HepG2 (cell line): ENCODE data around the gene MYOM1. TPM values are rescaled to one million over a fixed set of nuclear protein-coding genes. Genes with fewer than 3 reads are reported as not detected.

Experiments
- ASH2L ChIP-seq: fragments of 300-600, 200-600 bp; sonication (generic); IDR thresholded peaks from 2 replicates; pipeline ENCODE4 v1.7.0; 2017; ENCODE audit warnings: low read depth, mild to moderate bottlenecking, moderate library complexity, mixed read lengths, low read length; ENCODE audit not compliant: insufficient read length
- CENPX ChIP-seq: sonication (generic); formaldehyde crosslinking; IDR thresholded peaks from 2 replicates; pipeline ENCODE4 v1.9.0; 2021; ENCODE audit warnings: mild to moderate bottlenecking, missing genetic modification reagents, moderate library complexity
- HHEX ChIP-seq: IDR thresholded peaks from 2 replicates; pipeline ENCODE4 v1.6.1; 2016; ENCODE audit warnings: control low read depth
- NCOA5 ChIP-seq: sonication (generic); formaldehyde crosslinking; IDR thresholded peaks from 2 replicates; pipeline ENCODE4 v1.4.0; 2020; ENCODE audit warnings: missing genetic modification reagents
- PATZ1 ChIP-seq: sonication (generic); formaldehyde crosslinking; IDR thresholded peaks from 2 replicates; pipeline ENCODE4 v1.4.0; 2020; ENCODE audit warnings: missing genetic modification reagents
- PRDM4 ChIP-seq: sonication (generic); formaldehyde crosslinking; IDR thresholded peaks from 2 replicates; pipeline ENCODE4 v1.9.0; 2021; ENCODE audit warnings: missing genetic modification reagents, borderline replicate concordance
- SKI ChIP-seq: fragments of 450-650 bp; IDR thresholded peaks from one replicate; pipeline ENCODE4 v1.6.1; 2018; ENCODE audit warnings: mild to moderate bottlenecking; ENCODE audit not compliant: partially characterized antibody
- ZBTB20 ChIP-seq: sonication (generic); formaldehyde crosslinking; IDR thresholded peaks from 2 replicates; pipeline ENCODE4 v1.8.1; 2023; ENCODE audit warnings: missing genetic modification reagents, low read depth, mild to moderate bottlenecking, borderline replicate concordance
- ZFP36 ChIP-seq: fragments of 150-350 bp; IDR thresholded peaks from 2 replicates; pipeline ENCODE4 v1.6.1; 2018; ENCODE audit warnings: borderline replicate concordance, low read length, low read depth; ENCODE audit not compliant: partially characterized antibody
- ZMYM2 ChIP-seq: sonication (generic); formaldehyde crosslinking; IDR thresholded peaks from 2 replicates; pipeline ENCODE4 v1.8.0; 2022; ENCODE audit warnings: mild to moderate bottlenecking, missing genetic modification reagents
- polyA plus RNA-seq, 8 experiments: library from polyadenylated mRNA; depleted of rRNA in 3 of 8; stranded (reverse) in 7 of 8; unstranded in 1 of 8; fragments of >200 nt; fragmentation: Illumina TruSeq in 4 of 8; extraction: Trizol in 4 of 8; gene quantifications; 2 replicates each; pipeline versions ENCODE4 v1.2.1 to v1.2.3, GENCODE V29; 2011 to 2016; ENCODE audit warnings: low read depth in 4 of 8, missing spikeins in 1 of 8, mixed read lengths in 1 of 8; ENCODE audit not compliant: insufficient read depth in 1 of 8
- total RNA-seq, 5 experiments: library from RNA; depleted of rRNA; stranded (reverse); fragments of >200 nt; fragmentation: Illumina TruSeq; extraction: Trizol; gene quantifications; 2 replicates each; pipeline ENCODE4 v1.2.3, GENCODE V29; 2016; ENCODE audit warnings: low read depth in 1 of 5
- TF ChIP-seq, protein P1 (sequence below): sonication (generic); formaldehyde crosslinking; IDR thresholded peaks from 2 replicates; pipeline ENCODE4 v1.5.0; 2020; ENCODE audit warnings: mild to moderate bottlenecking, missing genetic modification reagents, borderline replicate concordance
- TF ChIP-seq, protein P2 (sequence below): sonication (generic); formaldehyde crosslinking; IDR thresholded peaks from 2 replicates; pipeline ENCODE4 v1.4.0; 2020; ENCODE audit warnings: mild to moderate bottlenecking, missing genetic modification reagents

MYOM1 gene
- total and polyA plus RNA-seq, 2 of the 13 experiments (the other 11 are each of a cell fraction or from before 2014, with no cell fraction given) = 0.46 to 0.98 TPM

GRCh38 chr18:3074087-3074486 is 145.7 kb downstream of the MYOM1 start (continued):
- TF ChIP-seq, protein P1, sequence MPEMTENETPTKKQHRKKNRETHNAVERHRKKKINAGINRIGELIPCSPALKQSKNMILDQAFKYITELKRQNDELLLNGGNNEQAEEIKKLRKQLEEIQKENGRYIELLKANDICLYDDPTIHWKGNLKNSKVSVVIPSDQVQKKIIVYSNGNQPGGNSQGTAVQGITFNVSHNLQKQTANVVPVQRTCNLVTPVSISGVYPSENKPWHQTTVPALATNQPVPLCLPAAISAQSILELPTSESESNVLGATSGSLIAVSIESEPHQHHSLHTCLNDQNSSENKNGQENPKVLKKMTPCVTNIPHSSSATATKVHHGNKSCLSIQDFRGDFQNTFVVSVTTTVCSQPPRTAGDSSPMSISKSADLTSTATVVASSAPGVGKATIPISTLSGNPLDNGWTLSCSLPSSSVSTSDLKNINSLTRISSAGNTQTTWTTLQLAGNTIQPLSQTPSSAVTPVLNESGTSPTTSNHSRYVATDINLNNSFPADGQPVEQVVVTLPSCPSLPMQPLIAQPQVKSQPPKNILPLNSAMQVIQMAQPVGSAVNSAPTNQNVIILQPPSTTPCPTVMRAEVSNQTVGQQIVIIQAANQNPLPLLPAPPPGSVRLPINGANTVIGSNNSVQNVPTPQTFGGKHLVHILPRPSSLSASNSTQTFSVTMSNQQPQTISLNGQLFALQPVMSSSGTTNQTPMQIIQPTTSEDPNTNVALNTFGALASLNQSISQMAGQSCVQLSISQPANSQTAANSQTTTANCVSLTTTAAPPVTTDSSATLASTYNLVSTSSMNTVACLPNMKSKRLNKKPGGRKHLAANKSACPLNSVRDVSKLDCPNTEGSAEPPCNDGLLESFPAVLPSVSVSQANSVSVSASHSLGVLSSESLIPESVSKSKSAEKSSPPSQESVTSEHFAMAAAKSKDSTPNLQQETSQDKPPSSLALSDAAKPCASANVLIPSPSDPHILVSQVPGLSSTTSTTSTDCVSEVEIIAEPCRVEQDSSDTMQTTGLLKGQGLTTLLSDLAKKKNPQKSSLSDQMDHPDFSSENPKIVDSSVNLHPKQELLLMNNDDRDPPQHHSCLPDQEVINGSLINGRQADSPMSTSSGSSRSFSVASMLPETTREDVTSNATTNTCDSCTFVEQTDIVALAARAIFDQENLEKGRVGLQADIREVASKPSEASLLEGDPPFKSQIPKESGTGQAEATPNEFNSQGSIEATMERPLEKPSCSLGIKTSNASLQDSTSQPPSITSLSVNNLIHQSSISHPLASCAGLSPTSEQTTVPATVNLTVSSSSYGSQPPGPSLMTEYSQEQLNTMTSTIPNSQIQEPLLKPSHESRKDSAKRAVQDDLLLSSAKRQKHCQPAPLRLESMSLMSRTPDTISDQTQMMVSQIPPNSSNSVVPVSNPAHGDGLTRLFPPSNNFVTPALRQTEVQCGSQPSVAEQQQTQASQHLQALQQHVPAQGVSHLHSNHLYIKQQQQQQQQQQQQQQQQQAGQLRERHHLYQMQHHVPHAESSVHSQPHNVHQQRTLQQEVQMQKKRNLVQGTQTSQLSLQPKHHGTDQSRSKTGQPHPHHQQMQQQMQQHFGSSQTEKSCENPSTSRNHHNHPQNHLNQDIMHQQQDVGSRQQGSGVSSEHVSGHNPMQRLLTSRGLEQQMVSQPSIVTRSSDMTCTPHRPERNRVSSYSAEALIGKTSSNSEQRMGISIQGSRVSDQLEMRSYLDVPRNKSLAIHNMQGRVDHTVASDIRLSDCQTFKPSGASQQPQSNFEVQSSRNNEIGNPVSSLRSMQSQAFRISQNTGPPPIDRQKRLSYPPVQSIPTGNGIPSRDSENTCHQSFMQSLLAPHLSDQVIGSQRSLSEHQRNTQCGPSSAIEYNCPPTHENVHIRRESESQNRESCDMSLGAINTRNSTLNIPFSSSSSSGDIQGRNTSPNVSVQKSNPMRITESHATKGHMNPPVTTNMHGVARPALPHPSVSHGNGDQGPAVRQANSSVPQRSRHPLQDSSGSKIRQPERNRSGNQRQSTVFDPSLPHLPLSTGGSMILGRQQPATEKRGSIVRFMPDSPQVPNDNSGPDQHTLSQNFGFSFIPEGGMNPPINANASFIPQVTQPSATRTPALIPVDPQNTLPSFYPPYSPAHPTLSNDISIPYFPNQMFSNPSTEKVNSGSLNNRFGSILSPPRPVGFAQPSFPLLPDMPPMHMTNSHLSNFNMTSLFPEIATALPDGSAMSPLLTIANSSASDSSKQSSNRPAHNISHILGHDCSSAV = no peak
- TF ChIP-seq PATZ1 (CRISPR knock-in tag) (peak; percentile 79), ZFP36 (no peak), ASH2L (no peak), PRDM4 (CRISPR knock-in tag) (no peak), NCOA5 (no peak), SKI (no peak), ZMYM2 (no peak), CENPX (CRISPR knock-in tag) (no peak), ZBTB20 (CRISPR knock-in tag) (no peak), HHEX (CRISPR knock-in tag) (no peak)
- TF ChIP-seq, protein P2, sequence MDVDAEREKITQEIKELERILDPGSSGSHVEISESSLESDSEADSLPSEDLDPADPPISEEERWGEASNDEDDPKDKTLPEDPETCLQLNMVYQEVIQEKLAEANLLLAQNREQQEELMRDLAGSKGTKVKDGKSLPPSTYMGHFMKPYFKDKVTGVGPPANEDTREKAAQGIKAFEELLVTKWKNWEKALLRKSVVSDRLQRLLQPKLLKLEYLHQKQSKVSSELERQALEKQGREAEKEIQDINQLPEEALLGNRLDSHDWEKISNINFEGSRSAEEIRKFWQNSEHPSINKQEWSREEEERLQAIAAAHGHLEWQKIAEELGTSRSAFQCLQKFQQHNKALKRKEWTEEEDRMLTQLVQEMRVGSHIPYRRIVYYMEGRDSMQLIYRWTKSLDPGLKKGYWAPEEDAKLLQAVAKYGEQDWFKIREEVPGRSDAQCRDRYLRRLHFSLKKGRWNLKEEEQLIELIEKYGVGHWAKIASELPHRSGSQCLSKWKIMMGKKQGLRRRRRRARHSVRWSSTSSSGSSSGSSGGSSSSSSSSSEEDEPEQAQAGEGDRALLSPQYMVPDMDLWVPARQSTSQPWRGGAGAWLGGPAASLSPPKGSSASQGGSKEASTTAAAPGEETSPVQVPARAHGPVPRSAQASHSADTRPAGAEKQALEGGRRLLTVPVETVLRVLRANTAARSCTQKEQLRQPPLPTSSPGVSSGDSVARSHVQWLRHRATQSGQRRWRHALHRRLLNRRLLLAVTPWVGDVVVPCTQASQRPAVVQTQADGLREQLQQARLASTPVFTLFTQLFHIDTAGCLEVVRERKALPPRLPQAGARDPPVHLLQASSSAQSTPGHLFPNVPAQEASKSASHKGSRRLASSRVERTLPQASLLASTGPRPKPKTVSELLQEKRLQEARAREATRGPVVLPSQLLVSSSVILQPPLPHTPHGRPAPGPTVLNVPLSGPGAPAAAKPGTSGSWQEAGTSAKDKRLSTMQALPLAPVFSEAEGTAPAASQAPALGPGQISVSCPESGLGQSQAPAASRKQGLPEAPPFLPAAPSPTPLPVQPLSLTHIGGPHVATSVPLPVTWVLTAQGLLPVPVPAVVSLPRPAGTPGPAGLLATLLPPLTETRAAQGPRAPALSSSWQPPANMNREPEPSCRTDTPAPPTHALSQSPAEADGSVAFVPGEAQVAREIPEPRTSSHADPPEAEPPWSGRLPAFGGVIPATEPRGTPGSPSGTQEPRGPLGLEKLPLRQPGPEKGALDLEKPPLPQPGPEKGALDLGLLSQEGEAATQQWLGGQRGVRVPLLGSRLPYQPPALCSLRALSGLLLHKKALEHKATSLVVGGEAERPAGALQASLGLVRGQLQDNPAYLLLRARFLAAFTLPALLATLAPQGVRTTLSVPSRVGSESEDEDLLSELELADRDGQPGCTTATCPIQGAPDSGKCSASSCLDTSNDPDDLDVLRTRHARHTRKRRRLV = no peak
